HCT116 (cell line): ENCODE data around the gene HOXB3. TPM values are rescaled to one million over a fixed set of nuclear protein-coding genes. Genes with fewer than 3 reads are reported as not detected.

Experiments
- ATAC-seq: fragments of 200-7000 bp; cut with Tn5 transposase; 2 replicates; pipeline ENCODE4 v1.9.1; 2020; ENCODE audit warnings: mild to moderate bottlenecking, moderate library complexity
- BruUV-seq: library from RNA; stranded (reverse); fragments of 400-500 nt; replicated peaks from 2 replicates; lab custom pipeline; 2021; lab: Mats Ljungman, UMichigan
- CTCF ChIA-PET: fragments of 300-600 bp; sonication (Branson Sonifier 250); formaldehyde crosslinking; loops from one replicate; lab custom pipeline; 2021; ENCODE audit warnings: antibody characterized with exemption; lab: Charles Lee
- POLR2A ChIA-PET: fragments of 300-600, 350-600 bp; sonication (Branson Sonifier 250); formaldehyde crosslinking; loops from one replicate; lab custom pipeline; 2021; ENCODE audit warnings: antibody characterized with exemption; lab: Charles Lee
- RAD21 ChIA-PET, 2 experiments: fragments of 300-600 bp; sonication (Branson Sonifier 250); formaldehyde crosslinking; loops; one replicate each; lab custom pipeline; 2023; ENCODE audit warnings: low total read pairs in 2 of 2; ENCODE audit not compliant: uncharacterized antibody in 2 of 2, unreplicated experiment in 2 of 2, low non-redundant PET in 1 of 2; lab: Charles Lee
- DNase-seq: peaks from one replicate; pipeline ENCODE4 v3.0.0-alpha.2; 2010; ENCODE audit warnings: low read depth, low spot score
- H2AFZ ChIP-seq: fragments of 200-600 bp; shearing (Covaris generic), sonication (generic); 2 replicates; pipeline ENCODE4 v1.6.1; 2017; ENCODE audit warnings: low read depth, mixed run types, mixed read lengths, antibody characterized with exemption, low read length; ENCODE audit not compliant: poor library complexity, severe bottlenecking
- H3K27ac ChIP-seq: 2 replicates; pipeline ENCODE4 v1.5.1; 2012; ENCODE audit warnings: low read depth, low read length
- H3K27me3 ChIP-seq: fragments of 200-600 bp; sonication (generic); 2 replicates; pipeline ENCODE4 v1.6.1; 2016; ENCODE audit warnings: mixed run types, low read length, mixed read lengths; ENCODE audit not compliant: insufficient read depth
- H3K36me3 ChIP-seq, 2 experiments: fragments of 200-500 bp in 1 of 2; fragments of 200-600 bp in 1 of 2; sonication (Bioruptor generic) in 1 of 2; sonication (generic) in 1 of 2; 2 replicates each; pipeline versions ENCODE4 v1.5.1 to v1.6.1; 2014 to 2016; ENCODE audit warnings: low read length in 2 of 2, inconsistent platforms in 1 of 2, mixed read lengths in 1 of 2, mixed run types in 1 of 2; ENCODE audit not compliant: insufficient read depth in 2 of 2, control insufficient read depth in 1 of 2
- H3K4me1 ChIP-seq, 2 experiments: fragments of 200-600 bp in 1 of 2; sonication (generic) in 1 of 2; 2 replicates each; pipeline versions ENCODE4 v1.5.1 to v1.6.1; 2012 to 2017; ENCODE audit warnings: low read length in 2 of 2, inconsistent platforms in 1 of 2, mild to moderate bottlenecking in 1 of 2, mixed read lengths in 1 of 2, mixed run types in 1 of 2, moderate library complexity in 1 of 2; ENCODE audit not compliant: insufficient read depth in 2 of 2, control insufficient read depth in 1 of 2
- H3K4me2 ChIP-seq: fragments of 200-600 bp; sonication (generic); 2 replicates; pipeline ENCODE4 v1.6.1; 2017; ENCODE audit warnings: mixed run types, low read length, mixed read lengths
- H3K4me3 ChIP-seq, 2 experiments: fragments of 200-600 bp in 1 of 2; sonication (generic) in 1 of 2; replicated peaks in 1 of 2; 2 replicates each; pipeline ENCODE4 v1.5.1; 2011 to 2016; ENCODE audit warnings: low read length in 2 of 2, control low read depth in 1 of 2, low read depth in 1 of 2, mild to moderate bottlenecking in 1 of 2, mixed read lengths in 1 of 2, mixed run types in 1 of 2
- H3K79me2 ChIP-seq: fragments of 200-600 bp; sonication (generic); 2 replicates; pipeline ENCODE4 v1.6.1; 2017; ENCODE audit warnings: mild to moderate bottlenecking, mixed run types, low read length, moderate library complexity, mixed read lengths; ENCODE audit not compliant: insufficient read depth
- H3K9ac ChIP-seq: fragments of 200-600 bp; sonication (generic); 2 replicates; pipeline ENCODE4 v1.6.1; 2016; ENCODE audit warnings: low read length, mixed read lengths
- H3K9me2 ChIP-seq: fragments of 200-600 bp; sonication (generic), shearing (Covaris generic); 2 replicates; pipeline ENCODE4 v1.6.1; 2017; ENCODE audit warnings: mixed run types, mild to moderate bottlenecking, moderate library complexity; ENCODE audit not compliant: insufficient read depth
- H3K9me3 ChIP-seq, 2 experiments: fragments of 200-500 bp in 1 of 2; fragments of 200-600 bp in 1 of 2; sonication (Bioruptor generic) in 1 of 2; sonication (generic) in 1 of 2; 2 replicates each; pipeline ENCODE4 v1.6.1; 2014 to 2017; ENCODE audit warnings: low read length in 2 of 2, mixed read lengths in 2 of 2, inconsistent platforms in 1 of 2, low read depth in 1 of 2, mild to moderate bottlenecking in 1 of 2, mixed run types in 1 of 2, moderate library complexity in 1 of 2; ENCODE audit not compliant: control insufficient read depth in 1 of 2, insufficient read depth in 1 of 2
- H4K20me1 ChIP-seq: fragments of 200-600 bp; sonication (generic), shearing (Covaris generic); 2 replicates; pipeline ENCODE4 v1.6.1; 2017; ENCODE audit warnings: mixed run types, mild to moderate bottlenecking, moderate library complexity; ENCODE audit not compliant: insufficient read depth
- CBX3 ChIP-seq: IDR thresholded peaks from 2 replicates; pipeline ENCODE4 v1.6.1; 2012; ENCODE audit warnings: low read depth
- CTCF ChIP-seq, 3 experiments: fragments of 200-600 bp in 1 of 3; sonication (generic) in 1 of 3; IDR thresholded peaks in 2 of 3; conservative IDR thresholded peaks in 1 of 3; 2 replicates each; pipeline ENCODE4 v1.5.1; 2012 to 2017; ENCODE audit warnings: low read depth in 2 of 3, low read length in 2 of 3, antibody characterized with exemption in 1 of 3, borderline replicate concordance in 1 of 3, control low read depth in 1 of 3, mild to moderate bottlenecking in 1 of 3, mixed read lengths in 1 of 3, mixed run types in 1 of 3, moderate library complexity in 1 of 3; ENCODE audit not compliant: insufficient read depth in 1 of 3
- ELF1 ChIP-seq: IDR thresholded peaks from 2 replicates; pipeline ENCODE4 v1.6.1; 2012; ENCODE audit warnings: low read depth, borderline replicate concordance
- EZH2 ChIP-seq: fragments of 200-600 bp; sonication (generic); IDR thresholded peaks from 2 replicates; pipeline ENCODE4 v1.6.1; 2017; ENCODE audit warnings: antibody characterized with exemption, mixed run types
- EZH2phosphoT487 ChIP-seq: fragments of 200-600 bp; IDR thresholded peaks from 2 replicates; pipeline ENCODE4 v1.6.1; 2018; ENCODE audit warnings: antibody characterized with exemption, borderline replicate concordance
- FOSL1 ChIP-seq: IDR thresholded peaks from 2 replicates; pipeline ENCODE4 v1.6.1; 2012; ENCODE audit warnings: low read depth
- JUND ChIP-seq: IDR thresholded peaks from 2 replicates; pipeline ENCODE4 v1.6.1; 2012
- MAX ChIP-seq: IDR thresholded peaks from 2 replicates; pipeline ENCODE4 v1.6.1; 2012
- POLR2A ChIP-seq: IDR thresholded peaks from 2 replicates; pipeline ENCODE4 v1.7.0; 2011; ENCODE audit warnings: borderline replicate concordance; ENCODE audit not compliant: insufficient read depth, insufficient read length; ENCODE audit errors: extremely low read depth
- POLR2AphosphoS5 ChIP-seq: IDR thresholded peaks from 2 replicates; pipeline ENCODE4 v1.6.1; 2011; ENCODE audit warnings: mild to moderate bottlenecking, low read depth, low read length, moderate library complexity
- RAD21 ChIP-seq: IDR thresholded peaks from 2 replicates; pipeline ENCODE4 v1.6.1; 2012; ENCODE audit warnings: low read depth, mild to moderate bottlenecking
- REST ChIP-seq: IDR thresholded peaks from 2 replicates; pipeline ENCODE4 v1.6.1; 2012; ENCODE audit warnings: low read depth
- SIN3A ChIP-seq: IDR thresholded peaks from 2 replicates; pipeline ENCODE4 v1.6.1; 2012; ENCODE audit warnings: low read depth
- ZBTB33 ChIP-seq: IDR thresholded peaks from 2 replicates; pipeline ENCODE4 v1.6.1; 2011; ENCODE audit warnings: mild to moderate bottlenecking, low read length, moderate library complexity; ENCODE audit not compliant: insufficient replicate concordance; ENCODE audit errors: extremely low read depth
- ZFX ChIP-seq: fragments of 450-650 bp; IDR thresholded peaks from 2 replicates; pipeline ENCODE4 v1.6.1; 2017
- ZNF274 ChIP-seq: fragments of 200-500 bp; sonication (Bioruptor generic); IDR thresholded peaks from 2 replicates; pipeline ENCODE4 v1.6.1; 2014; ENCODE audit warnings: mild to moderate bottlenecking, low read depth, low read length, inconsistent platforms
- intact Hi-C: fragments of 100-400 bp; cut with micrococcal nuclease; formaldehyde crosslinking; loops from 2 replicates; pipeline ENCODE4 v1.10.0; 2022
- total RNA-seq: library from RNA; stranded (reverse); gene quantifications from one replicate; pipeline ENCODE4 v1.2.1, GENCODE V29; 2021; ENCODE audit not compliant: unreplicated experiment

Gene HOXB3
- total RNA-seq, 1 experiment from 2014 or later, result 19.8 TPM

GRCh38 chr17:48510381-48510760 is 79.7 kb downstream of the HOXB3 start:
- H3K9me3 ChIP-seq, result no peaks in the 10 kb centered on the region

More at GRCh38 chr17:48510381-48510760, 79.7 kb downstream of the HOXB3 start:
- RAD21 ChIA-PET, result no interaction called here
- ATAC-seq, result no peak
- no peak for TF ChIP-seq CBX3
- TF ChIP-seq CTCF (IDR thresholded peaks at IDR 0.05 in 2 of 3, conservative IDR thresholded peaks at IDR 0.05 in 1 of 3; ENCODE audit: borderline replicate concordance in 1 of 3, insufficient read depth in 1 of 3, low read depth in 2 of 3, low read length in 2 of 3), result no peak
- TF ChIP-seq POLR2A, result no peak
- no peak for TF ChIP-seq RAD21
- no peak for TF ChIP-seq ZBTB33
- TF ChIP-seq REST, result no peak
- TF ChIP-seq ZFX, result no peak
- TF ChIP-seq ELF1, result no peak
- no peak for TF ChIP-seq MAX
- TF ChIP-seq JUND, result no peak
- no peak for TF ChIP-seq FOSL1
- TF ChIP-seq POLR2AphosphoS5, result no peak
- TF ChIP-seq EZH2phosphoT487, result no peak
- no peak for TF ChIP-seq SIN3A
- no peak for TF ChIP-seq ZNF274
- TF ChIP-seq EZH2, result no peak
- TF ChIP-seq, all 23 proteins: peak for 0
- Histone ChIP-seq H3K4me1 (peaks cover 9 to 14% of the 10 kb centered on the region in 2 experiments), H3K27me3 (peaks cover 14% of the 10 kb centered on the region; the same call in 1 of the 2 replicates), H3K36me3 (no peaks in the 10 kb centered on the region), H2AFZ (no peak overlapping the region), H3K79me2 (no peaks in the 10 kb centered on the region), H3K27ac (no peak overlapping the region), H3K9me2 (no peaks in the 10 kb centered on the region), H3K4me2 (no peak overlapping the region), H3K9ac (no peak overlapping the region), H4K20me1 (no peaks in the 10 kb centered on the region), H3K4me3 (no peak overlapping the region)
- BruUV-seq, result no TSS peak
- ChIA-PET POLR2A (no interaction called here), CTCF (no interaction called here)
- no peak for DNase-seq
- intact Hi-C loops, result no loop called here
